ENCODE measurements around the gene MYO19. TPM values are rescaled to one million over a fixed set of nuclear protein-coding genes. Genes with fewer than 3 reads are reported as not detected.

The MYO19 gene
- total RNA-seq, 1 donor from 2014 or later = 20.9 TPM

DNA sequence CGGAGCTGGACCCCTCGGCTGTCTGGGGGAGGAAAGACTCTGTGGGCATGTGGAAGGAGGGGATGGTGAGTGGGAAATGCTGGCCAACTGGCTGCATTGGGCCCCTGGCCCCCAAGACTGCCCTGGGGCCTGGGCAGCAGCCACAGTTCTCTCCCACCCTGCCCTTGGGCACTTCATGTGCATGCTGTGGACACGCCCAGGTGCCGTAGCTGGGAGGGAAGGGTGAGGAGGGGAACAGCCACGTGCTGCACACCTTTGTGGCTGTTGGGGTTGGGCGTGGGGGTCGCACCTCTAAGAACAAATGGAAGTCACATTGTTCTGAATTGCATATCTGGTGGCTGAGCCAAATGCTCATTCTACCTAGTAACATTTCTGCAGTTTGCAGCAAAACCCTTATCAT lies 60.1 kb downstream of the MYO19 start:
- Histone ChIP-seq H3K27me3 (ENCODE audit: control insufficient read depth in 3 of 3, insufficient read depth in 3 of 3, low read length in 3 of 3) (peaks cover 3 to 19% (median 16%) of the 10 kb centered on the region in 3 donors), H3K4me3 (ENCODE audit: low read length in 3 of 3) (no peak overlapping the region), H3K9ac (ENCODE audit: low read depth in 1 of 3, low read length in 3 of 3) (no peak overlapping the region), H3K4me1 (ENCODE audit: control insufficient read depth in 3 of 3, insufficient read depth in 3 of 3, low read length in 3 of 3) (no peaks in the 10 kb centered on the region), H3K27ac (ENCODE audit: low read depth, low read length) (no peak overlapping the region), H3K9me3 (ENCODE audit: control insufficient read depth in 3 of 3, low read length in 3 of 3) (no peaks in the 10 kb centered on the region), H3K36me3 (ENCODE audit: control insufficient read depth in 3 of 3, insufficient read depth in 3 of 3, low read length in 3 of 3) (no peaks in the 10 kb centered on the region)

- Histone ChIP-seq H3K9me3 (ENCODE audit: control insufficient read depth in 3 of 3, low read length in 3 of 3) (no peaks in the 10 kb centered on the region), H3K9ac (ENCODE audit: low read depth in 1 of 3, low read length in 3 of 3) (no peak overlapping the region), H3K4me3 (ENCODE audit: low read length in 3 of 3) (no peak overlapping the region), H3K36me3 (ENCODE audit: control insufficient read depth in 3 of 3, insufficient read depth in 3 of 3, low read length in 3 of 3) (no peaks in the 10 kb centered on the region), H3K27ac (ENCODE audit: low read depth, low read length) (no peak overlapping the region), H3K4me1 (ENCODE audit: control insufficient read depth in 3 of 3, insufficient read depth in 3 of 3, low read length in 3 of 3) (no peaks in the 10 kb centered on the region), H3K27me3 (ENCODE audit: control insufficient read depth in 3 of 3, insufficient read depth in 3 of 3, low read length in 3 of 3) (peaks cover 24 to 37% (median 32%) of the 10 kb centered on the region in 3 donors)
Observed at GRCh38 chr17:36470499-36470898, 64.2 kb downstream of the MYO19 start.

GRCh38 chr17:36469733-36470132 lies 64.9 kb downstream of the MYO19 start:
- Histone ChIP-seq H3K9ac (ENCODE audit: low read depth in 1 of 3, low read length in 3 of 3) (no peak overlapping the region), H3K4me1 (ENCODE audit: control insufficient read depth in 3 of 3, insufficient read depth in 3 of 3, low read length in 3 of 3) (no peaks in the 10 kb centered on the region), H3K9me3 (ENCODE audit: control insufficient read depth in 3 of 3, low read length in 3 of 3) (no peaks in the 10 kb centered on the region), H3K27me3 (ENCODE audit: control insufficient read depth in 3 of 3, insufficient read depth in 3 of 3, low read length in 3 of 3) (peaks cover 29 to 44% (median 40%) of the 10 kb centered on the region in 3 donors), H3K4me3 (ENCODE audit: low read length in 3 of 3) (no peak overlapping the region), H3K36me3 (ENCODE audit: control insufficient read depth in 3 of 3, insufficient read depth in 3 of 3, low read length in 3 of 3) (no peaks in the 10 kb centered on the region), H3K27ac (ENCODE audit: low read depth, low read length) (no peak overlapping the region)

GRCh38 chr17:36468903-36469635 lies 65.6 kb downstream of the MYO19 start:
- Histone ChIP-seq H3K27me3 (ENCODE audit: control insufficient read depth in 3 of 3, insufficient read depth in 3 of 3, low read length in 3 of 3) (peaks cover 33 to 50% (median 45%) of the 10 kb centered on the region in 3 donors), H3K36me3 (ENCODE audit: control insufficient read depth in 3 of 3, insufficient read depth in 3 of 3, low read length in 3 of 3) (no peaks in the 10 kb centered on the region), H3K9me3 (ENCODE audit: control insufficient read depth in 3 of 3, low read length in 3 of 3) (no peaks in the 10 kb centered on the region), H3K4me1 (ENCODE audit: control insufficient read depth in 3 of 3, insufficient read depth in 3 of 3, low read length in 3 of 3) (no peaks in the 10 kb centered on the region), H3K9ac (ENCODE audit: low read depth in 1 of 3, low read length in 3 of 3) (no peak overlapping the region), H3K4me3 (ENCODE audit: low read length in 3 of 3) (no peak overlapping the region), H3K27ac (ENCODE audit: low read depth, low read length) (no peak overlapping the region)

GRCh38 chr17:36464765-36465088 lies 69.9 kb downstream of the MYO19 start:
- Histone ChIP-seq H3K4me3 (ENCODE audit: low read length in 3 of 3) (no peak overlapping the region), H3K9me3 (ENCODE audit: control insufficient read depth in 3 of 3, low read length in 3 of 3) (no peaks in the 10 kb centered on the region), H3K27me3 (ENCODE audit: control insufficient read depth in 3 of 3, insufficient read depth in 3 of 3, low read length in 3 of 3) (peaks cover 50 to 58% (median 50%) of the 10 kb centered on the region in 3 donors), H3K4me1 (ENCODE audit: control insufficient read depth in 3 of 3, insufficient read depth in 3 of 3, low read length in 3 of 3) (no peaks in the 10 kb centered on the region), H3K27ac (ENCODE audit: low read depth, low read length) (no peak overlapping the region), H3K36me3 (ENCODE audit: control insufficient read depth in 3 of 3, insufficient read depth in 3 of 3, low read length in 3 of 3) (no peaks in the 10 kb centered on the region), H3K9ac (ENCODE audit: low read depth in 1 of 3, low read length in 3 of 3) (no peak overlapping the region)

- H3K4me1 ChIP-seq (ENCODE audit: control insufficient read depth in 3 of 3, insufficient read depth in 3 of 3, low read length in 3 of 3) = no peaks in the 10 kb centered on the region
- H3K4me3 ChIP-seq (ENCODE audit: low read length in 3 of 3) = no peak overlapping the region
- no peak overlapping the region for H3K27ac ChIP-seq (ENCODE audit: low read depth, low read length)
- H3K36me3 ChIP-seq (ENCODE audit: control insufficient read depth in 3 of 3, insufficient read depth in 3 of 3, low read length in 3 of 3) = no peaks in the 10 kb centered on the region
- H3K27me3 ChIP-seq (ENCODE audit: control insufficient read depth in 3 of 3, insufficient read depth in 3 of 3, low read length in 3 of 3) = peaks cover 51 to 56% (median 52%) of the 10 kb centered on the region in 3 donors
- no peak overlapping the region for H3K9ac ChIP-seq (ENCODE audit: low read depth in 1 of 3, low read length in 3 of 3)
- H3K9me3 ChIP-seq (ENCODE audit: control insufficient read depth in 3 of 3, low read length in 3 of 3) = no peaks in the 10 kb centered on the region
Observed at GRCh38 chr17:36463916-36464764, 70.5 kb downstream of the MYO19 start.

- Histone ChIP-seq H3K9me3 (ENCODE audit: control insufficient read depth in 3 of 3, low read length in 3 of 3) (no peaks in the 10 kb centered on the region), H3K36me3 (ENCODE audit: control insufficient read depth in 3 of 3, insufficient read depth in 3 of 3, low read length in 3 of 3) (no peaks in the 10 kb centered on the region), H3K4me3 (ENCODE audit: low read length in 3 of 3) (no peak overlapping the region), H3K9ac (ENCODE audit: low read depth in 1 of 3, low read length in 3 of 3) (no peak overlapping the region), H3K27ac (ENCODE audit: low read depth, low read length) (no peak overlapping the region), H3K4me1 (ENCODE audit: control insufficient read depth in 3 of 3, insufficient read depth in 3 of 3, low read length in 3 of 3) (no peaks in the 10 kb centered on the region), H3K27me3 (ENCODE audit: control insufficient read depth in 3 of 3, insufficient read depth in 3 of 3, low read length in 3 of 3) (peaks cover 42 to 44% (median 42%) of the 10 kb centered on the region in 3 donors)
Observed at GRCh38 chr17:36461330-36462110, 73.1 kb downstream of the MYO19 start.

DNA sequence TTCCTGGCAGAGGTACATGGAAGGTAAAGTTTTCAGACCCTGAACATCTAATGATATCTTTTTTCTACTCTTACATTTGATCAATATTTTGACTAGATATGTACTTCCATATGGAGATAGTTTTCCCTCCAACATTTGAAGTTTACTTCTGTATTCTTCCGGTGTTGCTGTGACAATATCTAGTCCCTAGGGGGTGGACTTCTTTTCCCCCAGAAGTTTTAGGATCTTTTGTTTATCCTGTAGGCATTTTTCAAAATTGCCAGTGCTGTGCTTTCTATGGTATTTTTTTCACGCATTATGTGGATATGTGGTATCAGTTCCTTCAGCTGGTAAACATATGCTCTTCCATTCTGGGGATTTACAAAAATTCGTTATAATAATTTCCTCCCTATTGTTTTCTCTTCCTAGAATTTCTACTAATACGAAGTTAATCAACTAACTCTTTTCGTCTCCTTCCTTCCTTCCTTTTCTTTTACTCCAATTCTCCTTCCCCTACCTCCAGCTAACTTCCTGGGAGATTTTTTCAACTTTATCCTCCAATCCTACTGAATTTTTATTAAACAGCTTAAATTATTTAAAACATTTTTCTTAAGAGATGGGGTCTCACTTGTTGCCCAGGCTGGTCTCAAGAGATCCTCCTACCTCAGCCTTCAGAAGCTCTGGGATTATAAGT lies 74.3 kb downstream of the MYO19 start:
- Histone ChIP-seq H3K4me1 (ENCODE audit: control insufficient read depth in 3 of 3, insufficient read depth in 3 of 3, low read length in 3 of 3) (no peaks in the 10 kb centered on the region), H3K27ac (ENCODE audit: low read depth, low read length) (no peak overlapping the region), H3K9me3 (ENCODE audit: control insufficient read depth in 3 of 3, low read length in 3 of 3) (no peaks in the 10 kb centered on the region), H3K4me3 (ENCODE audit: low read length in 3 of 3) (no peak overlapping the region), H3K9ac (ENCODE audit: low read depth in 1 of 3, low read length in 3 of 3) (no peak overlapping the region), H3K27me3 (ENCODE audit: control insufficient read depth in 3 of 3, insufficient read depth in 3 of 3, low read length in 3 of 3) (peaks cover 33 to 38% (median 34%) of the 10 kb centered on the region in 3 donors), H3K36me3 (ENCODE audit: control insufficient read depth in 3 of 3, insufficient read depth in 3 of 3, low read length in 3 of 3) (no peaks in the 10 kb centered on the region)

- Histone ChIP-seq H3K27ac (ENCODE audit: low read depth, low read length) (no peak overlapping the region), H3K27me3 (ENCODE audit: control insufficient read depth in 3 of 3, insufficient read depth in 3 of 3, low read length in 3 of 3) (peaks cover 25 to 30% (median 26%) of the 10 kb centered on the region in 3 donors), H3K9me3 (ENCODE audit: control insufficient read depth in 3 of 3, low read length in 3 of 3) (no peaks in the 10 kb centered on the region)
Observed at GRCh38 chr17:36459601-36460000, 75.1 kb downstream of the MYO19 start.

More at GRCh38 chr17:36459601-36460000, 75.1 kb downstream of the MYO19 start:
- Histone ChIP-seq H3K9ac (ENCODE audit: low read depth in 1 of 3, low read length in 3 of 3) (no peak overlapping the region), H3K4me3 (ENCODE audit: low read length in 3 of 3) (no peak overlapping the region), H3K4me1 (ENCODE audit: control insufficient read depth in 3 of 3, insufficient read depth in 3 of 3, low read length in 3 of 3) (no peaks in the 10 kb centered on the region), H3K36me3 (ENCODE audit: control insufficient read depth in 3 of 3, insufficient read depth in 3 of 3, low read length in 3 of 3) (no peaks in the 10 kb centered on the region)
